HepG2 (cell line): ENCODE results near the gene MARS1. TPM values are rescaled to one million over a fixed set of nuclear protein-coding genes. Genes with fewer than 3 reads are reported as not detected.
A peak's percentile ranks its signal among the peaks of the same experiment; 100 is the strongest.

Experiments
- ARNT ChIP-seq: fragments of 450-650 bp; IDR thresholded peaks from 2 replicates; pipeline ENCODE4 v1.6.1; 2017
- ASH2L ChIP-seq: fragments of 300-600, 200-600 bp; sonication (generic); IDR thresholded peaks from 2 replicates; pipeline ENCODE4 v1.7.0; 2017; ENCODE audit warnings: low read depth, mild to moderate bottlenecking, moderate library complexity, mixed read lengths, low read length; ENCODE audit not compliant: insufficient read length
- CC2D1A ChIP-seq: sonication (generic); formaldehyde crosslinking; IDR thresholded peaks from 2 replicates; pipeline ENCODE4 v1.8.1; 2023; ENCODE audit warnings: mild to moderate bottlenecking, missing genetic modification reagents
- CSRNP1 ChIP-seq: sonication (generic); formaldehyde crosslinking; IDR thresholded peaks from 2 replicates; pipeline ENCODE4 v1.8.1; 2023; ENCODE audit warnings: mild to moderate bottlenecking, missing genetic modification reagents
- HNF4G ChIP-seq, 2 experiments: sonication (generic) in 1 of 2; formaldehyde crosslinking in 1 of 2; IDR thresholded peaks; 2 replicates each; pipeline versions ENCODE4 v1.4.0 to v1.6.1; 2011 to 2020; ENCODE audit warnings: borderline replicate concordance in 2 of 2, low read depth in 2 of 2, mild to moderate bottlenecking in 2 of 2, low read length in 1 of 2, missing genetic modification reagents in 1 of 2, moderate library complexity in 1 of 2
- MTA1 ChIP-seq: sonication (generic); formaldehyde crosslinking; IDR thresholded peaks from 2 replicates; pipeline ENCODE4 v1.4.0; 2020; ENCODE audit warnings: missing genetic modification reagents, mild to moderate bottlenecking, borderline replicate concordance
- MXD4 ChIP-seq: IDR thresholded peaks from 2 replicates; pipeline ENCODE4 v1.6.1; 2016; ENCODE audit warnings: mild to moderate bottlenecking, missing biosample characterization, missing genetic modification reagents
- MYC ChIP-seq: sonication (generic); formaldehyde crosslinking; IDR thresholded peaks from 2 replicates; pipeline ENCODE4 v1.9.0; 2021; ENCODE audit warnings: missing genetic modification reagents, borderline replicate concordance
- NR2F2 ChIP-seq: IDR thresholded peaks from 2 replicates; pipeline ENCODE4 v1.6.1; 2012; ENCODE audit warnings: low read depth, inconsistent platforms, borderline replicate concordance
- SOX5 ChIP-seq: IDR thresholded peaks from 2 replicates; pipeline ENCODE4 v1.6.1; 2016; ENCODE audit warnings: borderline replicate concordance
- SUZ12 ChIP-seq: fragments of 150-350 bp; IDR thresholded peaks from 2 replicates; pipeline ENCODE4 v1.6.1; 2014; ENCODE audit warnings: low read depth, low read length
- ZNF335 ChIP-seq: sonication (generic); formaldehyde crosslinking; IDR thresholded peaks from 2 replicates; pipeline ENCODE4 v1.4.0; 2020; ENCODE audit warnings: missing genetic modification reagents
- ZNF337 ChIP-seq: sonication (generic); formaldehyde crosslinking; IDR thresholded peaks from 2 replicates; pipeline ENCODE4 v1.5.1; 2020; ENCODE audit warnings: missing genetic modification reagents, low read depth, mild to moderate bottlenecking, borderline replicate concordance
- ZNF891 ChIP-seq: sonication (generic); formaldehyde crosslinking; IDR thresholded peaks from 2 replicates; pipeline ENCODE4 v1.5.0; 2020; ENCODE audit warnings: mild to moderate bottlenecking, missing genetic modification reagents
- polyA plus RNA-seq, 8 experiments: library from polyadenylated mRNA; depleted of rRNA in 3 of 8; stranded (reverse) in 7 of 8; unstranded in 1 of 8; fragments of >200 nt; fragmentation: Illumina TruSeq in 4 of 8; extraction: Trizol in 4 of 8; gene quantifications; 2 replicates each; pipeline versions ENCODE4 v1.2.1 to v1.2.3, GENCODE V29; 2011 to 2016; ENCODE audit warnings: low read depth in 4 of 8, missing spikeins in 1 of 8, mixed read lengths in 1 of 8; ENCODE audit not compliant: insufficient read depth in 1 of 8
- total RNA-seq, 5 experiments: library from RNA; depleted of rRNA; stranded (reverse); fragments of >200 nt; fragmentation: Illumina TruSeq; extraction: Trizol; gene quantifications; 2 replicates each; pipeline ENCODE4 v1.2.3, GENCODE V29; 2016; ENCODE audit warnings: low read depth in 1 of 5
- TF ChIP-seq, protein P1 (sequence below): sonication (generic); formaldehyde crosslinking; IDR thresholded peaks from 2 replicates; pipeline ENCODE4 v1.4.0; 2020; ENCODE audit warnings: low read depth, mild to moderate bottlenecking, missing genetic modification reagents
- TF ChIP-seq, protein P2 (sequence below): sonication (generic); formaldehyde crosslinking; IDR thresholded peaks from 2 replicates; pipeline ENCODE4 v1.5.1; 2020; ENCODE audit warnings: missing genetic modification reagents, mild to moderate bottlenecking, borderline replicate concordance

The MARS1 gene
- total and polyA plus RNA-seq, 2 of the 13 experiments (the other 11 are each of a cell fraction or from before 2014, with no cell fraction given) = 115 to 181 TPM

- TF ChIP-seq CSRNP1 (CRISPR knock-in tag) (peak; percentile 87), CC2D1A (CRISPR knock-in tag) (no peak), SOX5 (CRISPR knock-in tag) (peak; percentile 58; the same call in 1 of the 2 replicates), MTA1 (peak; percentile 93), ARNT (no peak), ZNF337 (peak; percentile 57; the same call in 1 of the 2 replicates), MXD4 (CRISPR knock-in tag) (peak; percentile 79; the same call in 1 of the 2 replicates), HNF4G (IDR thresholded peaks at IDR 0.05; ENCODE audit: borderline replicate concordance, low read depth, low read length) (peak; percentile 98), HNF4G (CRISPR knock-in tag; IDR thresholded peaks at IDR 0.05; ENCODE audit: borderline replicate concordance, low read depth) (peak; percentile 98), ZNF891 (CRISPR knock-in tag) (peak; percentile 54; the same call in 1 of the 2 replicates), SUZ12 (no peak), NR2F2 (no peak), ZNF335 (CRISPR knock-in tag) (peak; percentile 72; the same call in 1 of the 2 replicates), MYC (CRISPR knock-in tag) (peak; percentile 99), ASH2L (peak; percentile 78)
- TF ChIP-seq, protein P1, sequence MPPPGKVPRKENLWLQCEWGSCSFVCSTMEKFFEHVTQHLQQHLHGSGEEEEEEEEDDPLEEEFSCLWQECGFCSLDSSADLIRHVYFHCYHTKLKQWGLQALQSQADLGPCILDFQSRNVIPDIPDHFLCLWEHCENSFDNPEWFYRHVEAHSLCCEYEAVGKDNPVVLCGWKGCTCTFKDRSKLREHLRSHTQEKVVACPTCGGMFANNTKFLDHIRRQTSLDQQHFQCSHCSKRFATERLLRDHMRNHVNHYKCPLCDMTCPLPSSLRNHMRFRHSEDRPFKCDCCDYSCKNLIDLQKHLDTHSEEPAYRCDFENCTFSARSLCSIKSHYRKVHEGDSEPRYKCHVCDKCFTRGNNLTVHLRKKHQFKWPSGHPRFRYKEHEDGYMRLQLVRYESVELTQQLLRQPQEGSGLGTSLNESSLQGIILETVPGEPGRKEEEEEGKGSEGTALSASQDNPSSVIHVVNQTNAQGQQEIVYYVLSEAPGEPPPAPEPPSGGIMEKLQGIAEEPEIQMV (CRISPR knock-in tag) = no peak
- TF ChIP-seq, protein P2, sequence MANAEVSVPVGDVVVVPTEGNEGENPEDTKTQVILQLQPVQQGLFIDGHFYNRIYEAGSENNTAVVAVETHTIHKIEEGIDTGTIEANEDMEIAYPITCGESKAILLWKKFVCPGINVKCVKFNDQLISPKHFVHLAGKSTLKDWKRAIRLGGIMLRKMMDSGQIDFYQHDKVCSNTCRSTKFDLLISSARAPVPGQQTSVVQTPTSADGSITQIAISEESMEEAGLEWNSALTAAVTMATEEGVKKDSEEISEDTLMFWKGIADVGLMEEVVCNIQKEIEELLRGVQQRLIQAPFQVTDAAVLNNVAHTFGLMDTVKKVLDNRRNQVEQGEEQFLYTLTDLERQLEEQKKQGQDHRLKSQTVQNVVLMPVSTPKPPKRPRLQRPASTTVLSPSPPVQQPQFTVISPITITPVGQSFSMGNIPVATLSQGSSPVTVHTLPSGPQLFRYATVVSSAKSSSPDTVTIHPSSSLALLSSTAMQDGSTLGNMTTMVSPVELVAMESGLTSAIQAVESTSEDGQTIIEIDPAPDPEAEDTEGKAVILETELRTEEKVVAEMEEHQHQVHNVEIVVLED (CRISPR knock-in tag) = peak; percentile 47; the same call in 1 of the 2 replicates
Measured at GRCh38 chr12:57454566-57455373, 33.1 kb upstream of the MARS1 start, which contains the start of gene INHBE (continued).
